Heart left ventricle (tissue), 13 donors: Measurements from ENCODE around the gene CERS3.

Experiments
- POLR2A ChIP-seq, 2 donors: fragments of 450-650 bp; IDR thresholded peaks; one replicate each; pipeline ENCODE4 v1.6.1; 2017; ENCODE audit warnings: antibody characterized with exemption in 2 of 2, mild to moderate bottlenecking in 2 of 2, moderate library complexity in 2 of 2
- TF ChIP-seq, protein P1 (sequence below), 12 donors: fragments of 200-600 bp; sonication (generic) in 4 of 12; IDR thresholded peaks; one replicate each; pipeline versions ENCODE4 v1.5.0 to v1.8.0; 2018 to 2022; ENCODE audit warnings: antibody characterized with exemption in 12 of 12, mild to moderate bottlenecking in 5 of 12
- donor health status: ischemic (EF 13 %, LVEDD 7.1; RV severe dilation, severe dysfunction).
- donor health status: DM: no; HTN: yes; CAD: no.
- donor health status: DM: no; HTN: no; CAD: no.
- donor health status: ischemic (EF 25% LVEDD 6.9; RV normal size, moderate dysfunction).
- donor health status: ischemic (EF 25% LVEDD 5.7; RV mildly dilated, moderate dysfunction).
- donor health status: ischemic (EF 35%, LVEDD 5.7; RV mildly dilated, moderate dysfunction).
- donor health status: nonischemic (EF 11% LVEDD 7.7; RV severe dilation, severe dysfunction).
- donor health status: DM: yes; HTN: yes; CAD: no.
- donor health status: PGD.
- donor health status: ischemic (EF 29% LVEDD 5.4; RV normal size, mild dysfunction).
- donor health status: nonischemic (EF 23%, LVEDD 6.1; RV moderate dilation, normal function).

DNA sequence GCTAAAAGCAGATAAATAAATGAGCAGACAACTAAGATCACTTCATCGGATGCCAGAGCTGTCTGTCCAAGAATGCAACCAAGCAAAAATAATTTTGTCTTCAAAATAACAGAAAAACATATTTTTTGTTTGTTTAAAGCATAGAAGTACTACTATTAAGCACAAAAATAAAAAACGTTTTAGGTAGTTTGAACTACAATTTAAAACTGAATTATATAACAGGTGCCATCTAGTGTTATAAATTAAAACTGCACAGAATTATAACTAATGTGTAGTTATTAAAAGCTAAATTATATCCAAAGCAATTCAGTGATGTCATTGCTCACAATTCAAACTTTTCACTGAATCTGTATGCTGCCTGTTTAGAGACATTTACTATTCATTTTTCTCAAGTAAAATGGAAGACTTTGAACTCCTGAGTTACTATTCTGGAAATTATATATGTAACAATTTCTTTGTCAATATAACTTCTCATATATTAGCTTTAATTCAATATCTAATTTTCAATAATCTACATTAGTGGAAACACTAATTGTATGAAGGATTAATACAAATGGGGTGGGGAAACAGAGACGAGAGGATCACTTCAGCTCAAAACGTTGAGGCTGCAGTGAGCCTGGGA lies 43.7 kb upstream of the CERS3 start:
- TF ChIP-seq POLR2A (IDR thresholded peaks at IDR 0.05): no peak
- TF ChIP-seq, protein P1, sequence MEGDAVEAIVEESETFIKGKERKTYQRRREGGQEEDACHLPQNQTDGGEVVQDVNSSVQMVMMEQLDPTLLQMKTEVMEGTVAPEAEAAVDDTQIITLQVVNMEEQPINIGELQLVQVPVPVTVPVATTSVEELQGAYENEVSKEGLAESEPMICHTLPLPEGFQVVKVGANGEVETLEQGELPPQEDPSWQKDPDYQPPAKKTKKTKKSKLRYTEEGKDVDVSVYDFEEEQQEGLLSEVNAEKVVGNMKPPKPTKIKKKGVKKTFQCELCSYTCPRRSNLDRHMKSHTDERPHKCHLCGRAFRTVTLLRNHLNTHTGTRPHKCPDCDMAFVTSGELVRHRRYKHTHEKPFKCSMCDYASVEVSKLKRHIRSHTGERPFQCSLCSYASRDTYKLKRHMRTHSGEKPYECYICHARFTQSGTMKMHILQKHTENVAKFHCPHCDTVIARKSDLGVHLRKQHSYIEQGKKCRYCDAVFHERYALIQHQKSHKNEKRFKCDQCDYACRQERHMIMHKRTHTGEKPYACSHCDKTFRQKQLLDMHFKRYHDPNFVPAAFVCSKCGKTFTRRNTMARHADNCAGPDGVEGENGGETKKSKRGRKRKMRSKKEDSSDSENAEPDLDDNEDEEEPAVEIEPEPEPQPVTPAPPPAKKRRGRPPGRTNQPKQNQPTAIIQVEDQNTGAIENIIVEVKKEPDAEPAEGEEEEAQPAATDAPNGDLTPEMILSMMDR (IDR thresholded peaks at IDR 0.05): peak; percentile 43 to 75 (median 62)
